HG02885 (cell line): ENCODE results near the gene CTCF.

ENCODE experiments used
- ATAC-seq: cut with Tn5 transposase; IDR thresholded peaks from one replicate; pipeline ENCODE4 v1.9.1; 2021; ENCODE audit warnings: mild to moderate bottlenecking; ENCODE audit not compliant: unreplicated experiment, poor library complexity

Gene CTCF

DNA sequence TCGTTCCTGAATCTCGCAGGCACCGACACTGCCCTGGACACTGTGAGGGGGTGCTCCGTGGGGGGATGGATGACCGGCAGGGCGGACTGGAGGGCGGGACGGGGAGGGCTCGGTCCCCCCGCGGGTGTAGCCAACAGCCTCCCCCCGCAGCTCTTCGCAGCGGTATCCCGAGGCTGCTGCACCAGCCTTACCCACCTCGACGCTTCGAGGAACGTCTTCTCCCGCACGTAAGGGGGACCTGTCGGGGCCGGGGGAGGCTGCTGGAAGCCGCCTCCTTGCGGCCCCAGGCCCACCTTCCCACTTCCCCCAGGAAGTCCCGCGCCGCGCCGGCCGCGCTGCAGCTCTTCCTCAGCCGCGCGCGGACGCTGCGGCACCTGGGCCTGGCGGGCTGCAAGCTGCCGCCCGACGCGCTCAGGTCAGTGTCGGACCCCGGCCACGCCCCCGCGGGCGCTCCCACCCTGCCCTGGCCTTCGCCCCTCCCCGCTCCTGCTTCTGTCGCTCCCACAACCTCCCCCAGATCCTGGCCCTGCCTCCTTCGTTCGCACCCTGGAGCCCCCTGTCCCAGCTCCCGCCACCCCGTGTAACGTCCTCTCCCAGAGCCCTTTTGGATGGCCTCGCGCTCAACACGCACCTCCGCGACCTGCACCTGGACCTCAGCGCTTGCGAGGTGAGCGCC, 85.9 kb downstream of the CTCF start:
- ATAC-seq = no peak

GRCh38 chr16:67648764-67649407, 86.6 kb downstream of the CTCF start:
- no peak for ATAC-seq

DNA sequence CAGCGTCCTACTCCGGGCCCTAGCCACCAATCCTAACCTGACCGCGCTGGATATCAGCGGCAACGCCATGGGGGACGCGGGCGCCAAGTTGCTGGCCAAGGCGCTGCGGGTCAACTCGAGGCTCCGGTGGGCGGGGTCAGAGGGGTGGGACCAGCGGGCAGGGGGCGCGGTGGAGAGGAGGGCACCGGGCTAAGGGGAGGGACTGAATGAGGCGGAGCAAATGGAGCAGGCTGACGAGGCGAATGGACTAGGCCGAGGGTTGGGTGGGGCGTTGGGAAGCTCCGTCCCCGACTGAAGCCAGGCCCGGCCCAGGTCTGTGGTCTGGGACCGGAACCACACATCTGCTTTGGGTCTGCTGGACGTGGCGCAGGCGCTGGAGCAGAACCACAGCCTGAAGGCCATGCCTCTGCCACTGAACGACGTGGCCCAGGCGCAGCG, 87.2 kb downstream of the CTCF start:
- ATAC-seq = no peak

DNA sequence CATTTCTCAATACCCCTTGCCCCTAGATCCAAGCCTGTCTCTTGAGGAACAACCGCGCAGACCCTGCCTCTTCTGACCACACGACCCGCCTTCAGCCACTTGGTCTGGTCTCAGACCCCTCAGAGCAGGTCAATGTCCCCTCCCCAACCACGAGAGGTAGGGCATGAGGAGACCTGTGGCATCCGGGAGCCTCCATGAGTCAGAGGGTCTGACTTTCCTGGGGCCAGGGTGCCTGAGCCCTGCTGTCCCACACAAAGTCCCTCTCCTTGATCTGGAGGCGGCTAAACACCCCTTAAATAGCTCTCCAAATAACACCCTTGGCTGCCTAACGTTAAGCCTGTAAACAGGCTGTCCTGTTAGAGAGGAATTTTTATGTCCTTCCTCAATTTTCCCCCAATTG, 87.7 kb downstream of the CTCF start:
- ATAC-seq = no peak

DNA sequence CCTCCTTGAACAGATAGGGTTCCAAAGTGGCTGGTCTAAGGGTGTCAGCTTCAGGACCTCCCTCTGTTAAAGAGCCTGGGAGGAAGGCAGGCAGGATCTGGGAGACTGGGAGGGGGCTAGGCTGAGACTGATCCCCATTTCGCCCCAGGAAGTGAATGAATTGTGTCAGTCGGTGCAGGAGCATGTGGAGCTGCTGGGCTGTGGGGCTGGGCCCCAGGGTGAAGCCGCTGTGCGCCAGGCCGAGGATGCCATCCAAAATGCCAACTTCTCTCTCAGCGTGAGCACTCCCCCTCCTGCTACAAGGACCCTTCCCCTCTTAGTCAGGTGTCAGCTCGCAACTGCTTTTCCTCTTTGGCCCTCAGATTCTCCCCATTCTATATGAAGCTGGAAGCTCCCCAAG, 88.7 kb downstream of the CTCF start:
- ATAC-seq = no peak

GRCh38 chr16:67651847-67652246, 89.5 kb downstream of the CTCF start:
- no peak for ATAC-seq

- ATAC-seq = no peak
Measured at GRCh38 chr16:67652578-67653127, 90.3 kb downstream of the CTCF start.

- ATAC-seq = no peak
Measured at GRCh38 chr16:67653128-67653788, 90.9 kb downstream of the CTCF start.

- ATAC-seq = no peak
Measured at GRCh38 chr16:67653789-67654402, 91.6 kb downstream of the CTCF start.

GRCh38 chr16:67654403-67654911, 92.1 kb downstream of the CTCF start:
- ATAC-seq = no peak

DNA sequence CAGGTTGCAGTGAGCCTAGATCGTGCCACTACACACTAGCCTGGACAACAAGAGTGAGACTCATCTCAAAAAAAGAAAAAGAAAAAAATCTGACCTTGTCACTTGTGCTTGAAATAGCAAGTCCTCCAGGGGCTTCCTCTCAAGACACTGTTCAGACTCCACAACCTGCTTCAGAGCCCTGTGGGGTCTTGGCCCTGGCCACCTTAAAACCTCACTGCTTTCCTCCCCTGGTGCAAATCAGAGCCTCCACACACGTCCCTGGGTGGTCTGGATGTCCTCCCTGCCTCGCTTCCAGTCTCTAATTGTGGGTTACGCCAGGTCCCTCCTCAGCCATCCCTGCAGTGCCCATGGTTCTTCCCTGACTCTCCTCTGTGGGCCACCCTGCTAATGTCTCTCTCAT, 93.0 kb downstream of the CTCF start:
- ATAC-seq = no peak

- no peak for ATAC-seq
Measured at GRCh38 chr16:67656344-67657016, 94.2 kb downstream of the CTCF start.

GRCh38 chr16:67657017-67657608, 94.8 kb downstream of the CTCF start:
- ATAC-seq = no peak

DNA sequence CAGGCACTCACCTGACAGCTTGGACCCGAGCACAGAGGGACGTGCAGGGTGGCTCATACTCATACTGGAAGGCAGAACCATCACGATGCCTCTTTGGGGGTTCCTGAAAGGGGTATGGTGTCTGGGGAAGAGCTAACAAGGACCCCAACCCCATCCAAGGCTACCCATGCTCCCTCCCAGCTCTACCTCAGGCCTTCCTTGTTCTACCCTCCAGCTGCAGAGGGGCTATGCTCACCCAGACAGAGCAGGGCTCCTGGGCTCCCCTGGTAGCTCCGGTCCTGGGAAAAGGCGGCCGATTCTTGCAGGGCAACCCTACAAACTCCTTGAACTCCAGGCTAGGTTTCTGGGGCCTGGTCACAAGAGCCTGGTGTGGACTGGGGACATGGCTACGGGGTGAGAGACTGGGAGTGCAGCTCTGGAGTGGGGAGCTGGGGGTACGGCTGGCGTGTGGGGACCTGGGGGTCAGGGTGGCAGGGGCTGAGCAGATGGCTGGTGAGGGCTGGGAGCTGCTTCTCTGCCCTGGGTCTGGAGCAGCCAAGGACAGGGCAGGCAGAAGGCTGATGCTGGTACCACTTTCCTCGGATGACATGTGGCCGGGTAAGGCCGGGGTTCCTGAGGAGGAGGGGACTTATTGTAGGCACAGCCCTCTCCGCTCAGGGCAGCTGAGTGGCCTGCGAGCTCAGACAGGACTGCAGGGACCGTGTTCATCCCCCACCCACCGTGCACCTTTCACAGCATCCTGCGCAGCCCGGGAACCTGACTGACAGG, 95.6 kb downstream of the CTCF start:
- no peak for ATAC-seq

- ATAC-seq = no peak
Measured at GRCh38 chr16:67658849-67659674, 96.7 kb downstream of the CTCF start.

DNA sequence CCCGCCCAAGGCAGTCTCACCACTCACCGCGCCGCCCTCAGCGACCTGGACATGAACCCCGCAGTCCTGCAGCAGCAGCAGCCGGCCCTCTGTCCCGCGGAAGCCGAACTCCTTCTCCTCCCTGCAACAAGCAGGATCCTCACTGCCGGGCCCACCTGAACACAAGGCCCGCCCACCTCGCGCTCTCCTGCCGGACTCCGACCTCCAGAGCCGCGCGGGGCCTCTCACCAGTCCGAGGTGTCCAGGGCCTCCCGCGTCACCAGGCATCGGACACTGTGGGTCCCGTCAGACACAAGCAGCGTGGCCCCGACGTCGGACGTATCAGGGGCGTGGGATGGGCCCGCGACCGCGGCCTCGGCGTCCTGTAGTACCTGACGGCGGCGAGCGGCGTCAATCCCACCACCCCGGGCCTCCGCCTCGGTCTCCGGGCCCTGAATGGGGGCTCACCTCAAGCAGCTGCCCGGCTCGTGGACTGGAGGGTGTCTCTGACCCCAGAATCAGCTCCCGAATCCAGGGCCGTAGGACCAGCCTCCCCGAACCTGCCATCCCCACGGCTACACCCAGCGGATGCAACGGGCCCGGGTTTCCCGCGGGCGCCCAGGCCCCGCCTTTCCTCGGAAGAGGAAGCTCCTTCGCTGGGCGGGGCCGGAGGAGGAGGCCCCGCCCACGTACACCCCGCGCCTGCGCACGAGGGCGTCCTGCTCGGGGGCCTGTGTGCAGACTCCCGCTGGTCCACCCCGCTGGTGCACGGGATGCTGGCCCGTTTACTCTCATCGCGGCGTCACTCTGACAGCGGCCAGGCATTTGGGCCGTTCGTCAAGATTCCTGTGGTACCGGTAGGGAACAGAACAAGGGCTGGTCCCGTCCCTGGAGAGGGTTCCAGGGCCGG, 97.6 kb downstream of the CTCF start, which contains the start of gene ACD:
Gene ACD (minus strand): TSS at position 586 of the 889 bp plus-strand sequence. CDS start 40 bp downstream, at position 546.
- peak; percentile 63 for ATAC-seq

DNA sequence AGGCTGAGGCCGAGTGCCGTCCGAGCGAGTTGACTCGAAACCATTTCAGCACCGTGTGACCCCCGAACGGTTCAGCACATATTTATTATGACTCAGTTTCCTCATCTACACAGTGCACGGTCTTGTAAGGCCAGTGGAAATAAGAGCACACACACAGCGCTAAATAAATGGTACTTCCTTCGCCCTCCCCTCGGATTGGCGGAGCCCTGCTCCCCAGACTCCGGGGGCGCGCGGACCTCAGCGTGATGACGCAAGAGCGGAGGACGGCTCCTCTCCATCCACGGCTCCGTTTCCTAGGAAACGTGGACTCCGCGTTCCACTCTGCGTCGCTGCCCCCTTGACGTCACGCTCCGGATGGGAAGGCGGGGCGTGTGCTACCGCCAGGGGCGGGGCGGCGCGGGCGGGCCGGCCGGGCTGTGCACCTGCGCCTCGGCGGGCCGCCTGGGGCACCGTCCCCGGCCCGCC, 98.3 kb downstream of the CTCF start, which contains the start of gene PARD6A:
Gene PARD6A (plus strand): TSS at position 397 of the 465 bp plus-strand sequence. CDS start 79 bp downstream, outside the sequence.
- peak; percentile 84 for ATAC-seq
